Heart left ventricle (tissue), 16 donors: ENCODE measurements around the gene CDH8. TPM values are rescaled to one million over a fixed set of nuclear protein-coding genes. Genes with fewer than 3 reads are reported as not detected.
"Not testable (repeated sequence)": the region's sequence is repeated elsewhere in the genome, so short reads cannot be mapped to it uniquely, and the experiment has no call there.

Experiments used
- ATAC-seq, 4 donors: fragments of 200-7000 bp; cut with Tn5 transposase; one replicate each; pipeline ENCODE4 v1.9.1; 2020 to 2022; ENCODE audit warnings: moderate library complexity in 4 of 4, mild to moderate bottlenecking in 3 of 4, moderate number of reproducible peaks in 1 of 4
- DNase-seq, 5 donors: peaks; one replicate each; pipeline ENCODE4 v3.0.0-alpha.2; 2020
- H3K27ac ChIP-seq, 12 donors: fragments of 200-600 bp; sonication (generic) in 4 of 12; one replicate each; pipeline versions ENCODE4 v1.5.0 to v1.8.0; 2016 to 2022; ENCODE audit warnings: mild to moderate bottlenecking in 2 of 12
- H3K27me3 ChIP-seq, 9 donors: fragments of 200-600 bp; sonication (generic) in 2 of 9; one replicate each; pipeline versions ENCODE4 v1.5.1 to v1.8.0; 2016 to 2022; ENCODE audit warnings: mild to moderate bottlenecking in 3 of 9
- H3K36me3 ChIP-seq, 9 donors: fragments of 200-600 bp; sonication (generic) in 2 of 9; one replicate each; pipeline versions ENCODE4 v1.5.0 to v1.8.0; 2018 to 2022; ENCODE audit warnings: mild to moderate bottlenecking in 2 of 9
- H3K4me1 ChIP-seq, 12 donors: fragments of 200-600 bp; sonication (generic) in 4 of 12; one replicate each; pipeline versions ENCODE4 v1.5.0 to v1.8.0; 2016 to 2022; ENCODE audit warnings: mild to moderate bottlenecking in 3 of 12
- H3K4me3 ChIP-seq, 12 donors: fragments of 200-600 bp; sonication (generic) in 4 of 12; one replicate each; pipeline versions ENCODE4 v1.5.0 to v1.8.0; 2017 to 2022; ENCODE audit warnings: mild to moderate bottlenecking in 9 of 12, moderate library complexity in 4 of 12
- H3K9me3 ChIP-seq, 12 donors: fragments of 200-600 bp; sonication (generic) in 4 of 12; one replicate each; pipeline versions ENCODE4 v1.5.0 to v1.8.0; 2016 to 2022; ENCODE audit warnings: mild to moderate bottlenecking in 1 of 12
- POLR2A ChIP-seq, 2 donors: fragments of 450-650 bp; IDR thresholded peaks; one replicate each; pipeline ENCODE4 v1.6.1; 2017; ENCODE audit warnings: antibody characterized with exemption in 2 of 2, mild to moderate bottlenecking in 2 of 2, moderate library complexity in 2 of 2
- WGBS, 4 donors: extraction: QIAGEN DNeasy Blood & Tissue Kit in 2 of 4; methylation state at CpG; one replicate each; pipeline versions ENCODE4 v1.1.5 to v1.1.7; 2013 to 2018; 5-methylcytosine and 5-hydroxymethylcytosine counted together
- intact Hi-C, 10 donors: fragments of 100-400 bp; cut with DNase I; formaldehyde crosslinking; loops; one replicate each; pipeline versions ENCODE4 v1.11.1 to v1.14.2; 2022
- polyA plus RNA-seq, 2 donors: library from polyadenylated mRNA; stranded (reverse); fragments of 200-250 nt; gene quantifications; one replicate each; pipeline ENCODE4 v1.2.3, GENCODE V29; 2013
- total RNA-seq, 9 donors: library from RNA; depleted of rRNA in 2 of 9; stranded (reverse); fragments of >200 nt in 2 of 9; fragmentation: NEBNext Ultra II Directional in 3 of 9; extraction: Animal tissue kit (Norgen Biotek cat#: 25700) in 3 of 9; gene quantifications; one replicate each; pipeline versions ENCODE4 v1.1.0 to v1.2.4, GENCODE V29; 2016 to 2023
- TF ChIP-seq, protein P1 (sequence below), 12 donors: fragments of 200-600 bp; sonication (generic) in 4 of 12; IDR thresholded peaks; one replicate each; pipeline versions ENCODE4 v1.5.0 to v1.8.0; 2018 to 2022; ENCODE audit warnings: antibody characterized with exemption in 12 of 12, mild to moderate bottlenecking in 5 of 12
- donor health status: ischemic (EF 13 %, LVEDD 7.1; RV severe dilation, severe dysfunction).
- donor health status: healthy with polysubstance abuse.
- donor health status: DM: no; HTN: yes; CAD: no.
- donor health status: DM: no; HTN: no; CAD: no.
- donor health status: ischemic (EF 25% LVEDD 6.9; RV normal size, moderate dysfunction).
- donor health status: ischemic (EF 25% LVEDD 5.7; RV mildly dilated, moderate dysfunction).
- donor health status: healthy.
- donor health status: DM: yes; HTN: yes; CAD: no.
- donor health status: ischemic (EF 35%, LVEDD 5.7; RV mildly dilated, moderate dysfunction).
- donor health status: nonischemic (EF 11% LVEDD 7.7; RV severe dilation, severe dysfunction).
- donor health status: DM: yes; HTN: yes; CAD: no.
- donor health status: PGD.
- donor health status: ischemic (EF 29% LVEDD 5.4; RV normal size, mild dysfunction).
- donor health status: nonischemic (EF 23%, LVEDD 6.1; RV moderate dilation, normal function).

The CDH8 gene
- total and polyA plus RNA-seq, 11 donors: 0.01 to 1.3 (median 0.37) TPM; not detected in 4

DNA sequence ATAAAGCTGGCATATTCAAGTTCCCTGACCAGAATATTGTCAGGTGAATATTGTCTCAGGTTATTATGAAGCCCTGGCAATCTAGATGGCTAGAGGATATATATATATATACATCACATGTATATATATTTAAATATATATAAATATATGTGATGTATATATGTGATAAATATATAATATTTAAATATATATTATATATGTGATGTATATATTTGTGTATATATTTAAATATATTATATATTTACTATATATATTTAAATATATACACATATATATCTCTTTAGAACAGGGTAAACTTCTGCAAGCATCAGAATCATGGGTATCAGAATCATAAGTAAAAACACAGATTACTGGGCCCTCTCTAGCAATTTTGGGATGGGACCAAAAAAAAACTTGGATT lies 112.6 kb downstream of the CDH8 start:
- TF ChIP-seq, protein P1, sequence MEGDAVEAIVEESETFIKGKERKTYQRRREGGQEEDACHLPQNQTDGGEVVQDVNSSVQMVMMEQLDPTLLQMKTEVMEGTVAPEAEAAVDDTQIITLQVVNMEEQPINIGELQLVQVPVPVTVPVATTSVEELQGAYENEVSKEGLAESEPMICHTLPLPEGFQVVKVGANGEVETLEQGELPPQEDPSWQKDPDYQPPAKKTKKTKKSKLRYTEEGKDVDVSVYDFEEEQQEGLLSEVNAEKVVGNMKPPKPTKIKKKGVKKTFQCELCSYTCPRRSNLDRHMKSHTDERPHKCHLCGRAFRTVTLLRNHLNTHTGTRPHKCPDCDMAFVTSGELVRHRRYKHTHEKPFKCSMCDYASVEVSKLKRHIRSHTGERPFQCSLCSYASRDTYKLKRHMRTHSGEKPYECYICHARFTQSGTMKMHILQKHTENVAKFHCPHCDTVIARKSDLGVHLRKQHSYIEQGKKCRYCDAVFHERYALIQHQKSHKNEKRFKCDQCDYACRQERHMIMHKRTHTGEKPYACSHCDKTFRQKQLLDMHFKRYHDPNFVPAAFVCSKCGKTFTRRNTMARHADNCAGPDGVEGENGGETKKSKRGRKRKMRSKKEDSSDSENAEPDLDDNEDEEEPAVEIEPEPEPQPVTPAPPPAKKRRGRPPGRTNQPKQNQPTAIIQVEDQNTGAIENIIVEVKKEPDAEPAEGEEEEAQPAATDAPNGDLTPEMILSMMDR (IDR thresholded peaks at IDR 0.05): no peak
- TF ChIP-seq POLR2A (IDR thresholded peaks at IDR 0.05): no peak
- ATAC-seq (no peak), DNase-seq (no peak)
- H3K4me3 ChIP-seq: no peak overlapping the region
- no peaks in the 10 kb centered on the region for H3K9me3 ChIP-seq
- no peaks in the 10 kb centered on the region for H3K27me3 ChIP-seq
- H3K36me3 ChIP-seq: no peaks in the 10 kb centered on the region
- H3K4me1 ChIP-seq: no peaks in the 10 kb centered on the region
- intact Hi-C loops: no loop called here
- H3K27ac ChIP-seq: no peak overlapping the region

DNA sequence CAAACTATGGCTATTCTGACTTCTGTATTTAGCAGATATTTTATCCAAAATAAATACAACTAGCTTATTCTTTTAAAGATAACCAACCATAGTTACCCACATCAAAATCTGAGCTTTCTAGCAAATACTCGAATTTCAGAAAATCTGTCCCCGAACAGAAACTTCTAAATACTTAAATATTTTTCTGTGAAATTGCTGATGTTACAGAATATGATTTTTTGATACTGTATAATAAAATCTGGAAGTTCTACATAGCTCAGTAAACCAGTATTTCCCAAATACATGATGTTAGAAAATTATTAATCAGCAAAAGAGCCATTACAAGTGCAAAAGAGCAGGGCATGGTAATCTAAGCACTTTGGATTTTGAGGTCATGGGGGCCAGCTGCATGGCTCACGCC lies 114.9 kb downstream of the CDH8 start:
- H3K9me3 ChIP-seq: no peaks in the 10 kb centered on the region
- H3K36me3 ChIP-seq: no peaks in the 10 kb centered on the region
- WGBS, 4 donors: 75 to 89% (median 78%) methylated on average over 3 of the region's 3 CpGs
- H3K4me1 ChIP-seq: no peaks in the 10 kb centered on the region
- TF ChIP-seq, protein P1 (IDR thresholded peaks at IDR 0.05): no peak
- no peak for TF ChIP-seq POLR2A (IDR thresholded peaks at IDR 0.05)
- no peak overlapping the region for H3K4me3 ChIP-seq
- ATAC-seq (no peak), DNase-seq (no peak)
- intact Hi-C loops: no loop called here
- H3K27ac ChIP-seq: no peak overlapping the region
- no peaks in the 10 kb centered on the region for H3K27me3 ChIP-seq

DNA sequence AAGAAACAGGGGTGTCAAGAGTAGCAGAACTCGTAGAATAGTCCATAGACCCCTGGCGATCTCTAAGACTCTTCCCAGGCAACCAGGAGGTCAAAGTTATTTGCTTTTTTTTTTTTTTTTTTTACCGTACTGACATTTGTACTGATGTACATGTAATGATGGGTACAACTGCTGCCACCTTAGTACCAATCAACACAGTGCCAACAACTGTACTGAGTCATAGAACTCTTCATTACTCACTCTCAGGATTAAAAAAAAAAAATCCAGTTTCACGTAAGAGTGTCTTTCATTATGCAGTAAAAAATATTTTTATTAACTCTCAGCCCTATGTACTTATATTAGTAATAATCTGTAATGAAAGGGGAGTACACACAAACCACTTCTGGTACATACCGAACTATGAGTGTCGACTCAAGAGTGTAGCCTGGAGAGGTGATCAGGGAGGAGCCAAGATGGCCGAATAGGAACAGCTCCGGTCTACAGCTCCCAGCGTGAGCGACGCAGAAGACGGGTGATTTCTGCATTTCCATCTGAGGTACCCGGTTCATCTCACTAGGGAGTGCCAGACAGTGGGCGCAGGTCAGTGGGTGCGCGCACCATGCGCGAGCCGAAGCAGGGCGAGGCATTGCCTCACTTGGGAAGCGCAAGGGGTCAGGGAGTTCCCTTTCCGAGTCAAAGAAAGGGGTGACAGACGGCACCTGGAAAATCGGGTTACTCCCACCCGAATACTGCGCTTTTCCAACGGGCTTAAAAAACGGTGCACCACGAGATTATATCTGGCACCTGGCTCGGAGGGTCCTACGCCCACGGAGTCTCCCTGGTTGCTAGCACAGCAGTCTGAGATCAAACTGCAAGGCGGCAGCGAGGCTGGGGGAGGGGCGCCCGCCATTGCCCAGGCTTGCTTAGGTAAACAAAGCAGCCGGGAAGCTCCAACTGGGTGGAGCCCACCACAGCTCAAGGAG lies 118.1 kb downstream of the CDH8 start:
- H3K27me3 ChIP-seq, H3K9me3 ChIP-seq, intact Hi-C loops, DNase-seq, H3K4me3 ChIP-seq, H3K27ac ChIP-seq, H3K4me1 ChIP-seq, ATAC-seq, H3K36me3 ChIP-seq: not testable (repeated sequence)
- 77 to 87% (median 82%) methylated on average over 32 to 36 of the region's 37 CpGs for WGBS, 4 donors

DNA sequence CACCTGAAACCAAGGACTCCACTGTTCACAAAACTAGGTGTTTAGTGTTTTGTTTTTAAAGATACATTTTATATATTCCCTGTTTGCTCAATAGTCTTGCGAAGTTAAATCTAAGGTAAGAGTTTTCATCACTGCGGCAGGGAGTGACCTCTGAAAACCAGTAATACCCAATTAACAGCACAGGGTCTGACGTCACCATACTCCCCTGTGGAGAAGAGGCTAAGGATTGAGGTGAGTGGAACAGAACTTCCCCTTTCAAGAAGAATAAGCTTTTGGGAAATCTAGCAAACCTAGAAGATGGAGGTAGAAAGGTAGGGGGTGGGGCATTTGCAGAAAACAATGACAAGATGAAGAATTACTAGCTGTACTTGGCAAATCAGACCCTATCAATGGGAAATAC lies 120.7 kb downstream of the CDH8 start:
- Histone ChIP-seq H3K27me3 (no peaks in the 10 kb centered on the region), H3K4me1 (no peaks in the 10 kb centered on the region), H3K27ac (no peak overlapping the region), H3K4me3 (no peak overlapping the region), H3K9me3 (no peaks in the 10 kb centered on the region), H3K36me3 (no peaks in the 10 kb centered on the region)
- intact Hi-C loops: no loop called here
- no peak for ATAC-seq
- no peak for DNase-seq
- WGBS, 4 donors: 84 to 92% (median 87%) methylated on average over 3 of the region's 3 CpGs
- no peak for TF ChIP-seq POLR2A (IDR thresholded peaks at IDR 0.05)
- TF ChIP-seq, protein P1 (IDR thresholded peaks at IDR 0.05): no peak
